IMR-90 (cell line): ENCODE data around the gene PLA2G2C. TPM values are rescaled to one million over a fixed set of nuclear protein-coding genes. Genes with fewer than 3 reads are reported as not detected.

Experiments used
- ATAC-seq: fragments of 200-7000 bp; cut with Tn5 transposase; 2 replicates; pipeline ENCODE4 v1.9.1; 2020; ENCODE audit warnings: low read depth, mild to moderate bottlenecking, moderate library complexity
- BruUV-seq: library from RNA; stranded (reverse); fragments of 400-500 nt; replicated peaks from 2 replicates; lab custom pipeline; 2021; lab: Mats Ljungman, UMichigan
- CTCF ChIA-PET: fragments of 300-600 bp; formaldehyde crosslinking; extraction: SDS; loops from one replicate; lab custom pipeline; 2021; ENCODE audit warnings: antibody characterized with exemption; lab: Yijun Ruan, JAX
- POLR2A ChIA-PET: fragments of 300-600 bp; sonication (Branson Sonifier 250); formaldehyde crosslinking; loops from one replicate; lab custom pipeline; 2022; ENCODE audit warnings: antibody characterized with exemption; ENCODE audit not compliant: unreplicated experiment; lab: Charles Lee
- DNase-seq: peaks from one replicate; pipeline ENCODE4 v3.0.0; 2013
- H2AFZ ChIP-seq: replicated peaks from 2 replicates; pipeline ENCODE3; 2013; ENCODE audit warnings: low read length, mild to moderate bottlenecking; ENCODE audit not compliant: poor library complexity
- H2AK5ac ChIP-seq: 2 replicates; pipeline ENCODE4 v1.6.1; 2013; ENCODE audit warnings: low read depth, low read length, inconsistent platforms
- H2AK9ac ChIP-seq: replicated peaks from 2 replicates; pipeline ENCODE3; 2013; ENCODE audit warnings: mild to moderate bottlenecking, low read depth, low read length, moderate library complexity; ENCODE audit not compliant: poor library complexity
- H2BK120ac ChIP-seq: 2 replicates; pipeline ENCODE4 v1.6.1; 2013; ENCODE audit warnings: low read depth, low read length, inconsistent platforms
- H2BK15ac ChIP-seq: 3 replicates; pipeline ENCODE4 v1.6.1; 2013; ENCODE audit warnings: low read depth, low read length, inconsistent platforms
- H2BK20ac ChIP-seq: 2 replicates; pipeline ENCODE4 v1.6.1; 2013; ENCODE audit warnings: low read depth, mild to moderate bottlenecking, inconsistent platforms, low read length, moderate library complexity
- H2BK5ac ChIP-seq: 2 replicates; pipeline ENCODE4 v1.6.1; 2013; ENCODE audit warnings: mild to moderate bottlenecking, low read depth, low read length, inconsistent platforms; ENCODE audit not compliant: poor library complexity, severe bottlenecking
- H3K14ac ChIP-seq: replicated peaks from 2 replicates; pipeline ENCODE4 v1.6.1; 2013; ENCODE audit warnings: low read depth, low read length, inconsistent platforms
- H3K18ac ChIP-seq: 2 replicates; pipeline ENCODE4 v1.6.1; 2013; ENCODE audit warnings: low read depth, low read length, control low read depth
- H3K23ac ChIP-seq: 2 replicates; pipeline ENCODE4 v1.6.1; 2013; ENCODE audit warnings: low read depth, low read length, inconsistent platforms
- H3K27ac ChIP-seq: 2 replicates; pipeline ENCODE4 v1.5.1; 2013; ENCODE audit warnings: mild to moderate bottlenecking, control low read depth, low read length; ENCODE audit not compliant: insufficient read depth
- H3K27me3 ChIP-seq: 2 replicates; pipeline ENCODE4 v1.6.1; 2013; ENCODE audit warnings: low read length; ENCODE audit not compliant: control insufficient read depth, insufficient read depth
- H3K36me3 ChIP-seq: 2 replicates; pipeline ENCODE4 v1.6.1; 2013; ENCODE audit warnings: low read length, mixed read lengths; ENCODE audit not compliant: control insufficient read depth, insufficient read depth
- H3K4ac ChIP-seq: 2 replicates; pipeline ENCODE4 v1.6.1; 2013; ENCODE audit warnings: low read depth, low read length, inconsistent platforms
- H3K4me1 ChIP-seq: 2 replicates; pipeline ENCODE4 v1.6.1; 2013; ENCODE audit warnings: low read length, mixed read lengths; ENCODE audit not compliant: control insufficient read depth, insufficient read depth
- H3K4me2 ChIP-seq: 2 replicates; pipeline ENCODE4 v1.6.1; 2013; ENCODE audit warnings: low read depth, mild to moderate bottlenecking, control low read depth, low read length, moderate library complexity
- H3K4me3 ChIP-seq: 2 replicates; pipeline ENCODE4 v1.5.1; 2013; ENCODE audit warnings: low read depth, mild to moderate bottlenecking, control low read depth, low read length, moderate library complexity; ENCODE audit not compliant: insufficient read depth
- H3K56ac ChIP-seq: 2 replicates; pipeline ENCODE4 v1.6.1; 2013; ENCODE audit warnings: low read length, inconsistent platforms; ENCODE audit not compliant: insufficient read depth; ENCODE audit errors: extremely low read depth
- H3K79me1 ChIP-seq, 2 experiments: 2 replicates each; pipeline ENCODE4 v1.6.1; 2013; ENCODE audit warnings: low read length in 2 of 2, inconsistent platforms in 1 of 2, low read depth in 1 of 2
- H3K9ac ChIP-seq: 2 replicates; pipeline ENCODE4 v1.6.1; 2013; ENCODE audit warnings: low read depth, low read length, control low read depth
- H3K9me1 ChIP-seq: 2 replicates; pipeline ENCODE4 v1.6.1; 2013; ENCODE audit warnings: low read length, inconsistent platforms; ENCODE audit not compliant: insufficient read depth
- H3K9me3 ChIP-seq: 2 replicates; pipeline ENCODE4 v1.6.1; 2013; ENCODE audit warnings: low read length; ENCODE audit not compliant: control insufficient read depth, insufficient read depth
- H4K20me1 ChIP-seq: 2 replicates; pipeline ENCODE4 v1.6.1; 2013; ENCODE audit warnings: low read length, inconsistent platforms; ENCODE audit not compliant: insufficient read depth
- H4K5ac ChIP-seq: 2 replicates; pipeline ENCODE4 v1.6.1; 2013; ENCODE audit warnings: mild to moderate bottlenecking, low read depth, low read length, control low read depth
- H4K8ac ChIP-seq, 2 experiments: 2 replicates each; pipeline ENCODE4 v1.6.1; 2013; ENCODE audit warnings: low read depth in 2 of 2, low read length in 2 of 2, control low read depth in 1 of 2, inconsistent platforms in 1 of 2
- H4K91ac ChIP-seq: 2 replicates; pipeline ENCODE4 v1.6.1; 2013; ENCODE audit warnings: low read depth, low read length, inconsistent platforms; ENCODE audit not compliant: insufficient read depth
- CHD1 ChIP-seq: IDR thresholded peaks from 2 replicates; pipeline ENCODE4 v1.6.1; 2012; ENCODE audit warnings: low read depth, low read length, improper control_type of control experiment
- FOS ChIP-seq: fragments of 150-350 bp; IDR thresholded peaks from 2 replicates; pipeline ENCODE4 v1.6.1; 2016; ENCODE audit warnings: low read depth, low read length
- MAFK ChIP-seq: IDR thresholded peaks from 2 replicates; pipeline ENCODE4 v1.6.1; 2012; ENCODE audit warnings: low read depth, low read length, improper control_type of control experiment
- WGBS, 2 experiments: methylation state at CpG; one replicate each; pipeline versions ENCODE4 v1.1.5 to v1.1.7; 2013; ENCODE audit warnings: missing lambda C conversion rate in 2 of 2; ENCODE audit not compliant: insufficient read length in 1 of 2; ENCODE audit errors: extremely low coverage in 2 of 2; 5-methylcytosine and 5-hydroxymethylcytosine counted together
- dilution Hi-C: fragments of 300-500 bp; cut with HindIII; formaldehyde crosslinking; loops from one replicate; pipeline ENCODE4 v1.14.3; 2018; ENCODE audit warnings: low sequenced_read_pairs; ENCODE audit not compliant: unreplicated experiment
- in situ Hi-C: fragments of 300-500 bp; cut with MboI; formaldehyde crosslinking; loops from 3 replicates; pipeline ENCODE4 v1.14.3; 2019; ENCODE audit warnings: low sequenced_read_pairs, inconsistent platforms, mixed read lengths
- intact Hi-C: fragments of 100-400 bp; cut with micrococcal nuclease; formaldehyde crosslinking; loops from 2 replicates; pipeline ENCODE4 v1.10.0; 2022
- polyA plus RNA-seq, 3 experiments: library from polyadenylated mRNA; depleted of rRNA; stranded (reverse); fragments of >200 nt; gene quantifications; 2 replicates each; pipeline ENCODE4 v1.2.3, GENCODE V29; 2012; ENCODE audit warnings: low replicate concordance in 1 of 3
- total RNA-seq: library from RNA; depleted of rRNA; stranded (reverse); fragments of >200 nt; gene quantifications from 2 replicates; pipeline ENCODE4 v1.2.3, GENCODE V29; 2012

Gene PLA2G2C
- total and polyA plus RNA-seq, 2 of the 4 experiments (the other 2 are of a cell fraction): not detected

GRCh38 chr1:20224546-20224945, 38.2 kb upstream of the PLA2G2C start:
- in situ Hi-C loops: loop anchor here (25.0 kb wide), 1 partner anchor 413 kb away; the partner anchor contains the start of gene PINK1
- H2BK15ac ChIP-seq: no peak overlapping the region
- no peak overlapping the region for H3K27ac ChIP-seq
- H2BK5ac ChIP-seq: no peak overlapping the region
- H3K18ac ChIP-seq: no peak overlapping the region
- H3K9me3 ChIP-seq: no peaks in the 10 kb centered on the region
- H3K4me2 ChIP-seq: no peak overlapping the region
- no peak for DNase-seq
- H2AFZ ChIP-seq: no peak overlapping the region
- no peak overlapping the region for H3K14ac ChIP-seq
- POLR2A ChIA-PET: no interaction called here
- no peak overlapping the region for H3K9ac ChIP-seq
- H4K5ac ChIP-seq: no peak overlapping the region
- no peak overlapping the region for H2AK5ac ChIP-seq
- no peak overlapping the region for H2BK20ac ChIP-seq
- no peaks in the 10 kb centered on the region for H3K9me1 ChIP-seq
- no peak overlapping the region for H3K23ac ChIP-seq
- no peak overlapping the region for H2AK9ac ChIP-seq
- no peak overlapping the region for H3K4me3 ChIP-seq
- CTCF ChIA-PET: no interaction called here
- H4K91ac ChIP-seq: no peak overlapping the region
- no peaks in the 10 kb centered on the region for H3K4me1 ChIP-seq
- no peaks in the 10 kb centered on the region for H3K36me3 ChIP-seq
- intact Hi-C loops: no loop called here
- no peaks in the 10 kb centered on the region for H3K79me1 ChIP-seq
- no peak for TF ChIP-seq MAFK
- TF ChIP-seq CHD1: no peak
- no peak for TF ChIP-seq FOS
- no peak overlapping the region for H3K4ac ChIP-seq
- no peak overlapping the region for H4K8ac ChIP-seq
- no peak for ATAC-seq
- dilution Hi-C loops: no loop called here
- no peak overlapping the region for H3K56ac ChIP-seq
- WGBS, 2 experiments: 68% methylated on average over 2 of the region's 3 CpGs; no CpG with 5 or more reads in 1 of the 2 experiments
- no peaks in the 10 kb centered on the region for H4K20me1 ChIP-seq
- no peak overlapping the region for H2BK120ac ChIP-seq
- no TSS peak for BruUV-seq
- peaks cover 44% of the 10 kb centered on the region for H3K27me3 ChIP-seq
